KMS-11 (cell line): ENCODE data around the gene BSND.

Experiments used
- H2AFZ ChIP-seq: fragments of 200-600 bp; sonication (generic); 2 replicates; pipeline ENCODE4 v1.6.1; 2016; ENCODE audit warnings: antibody characterized with exemption, mixed run types, low read depth
- H3K27ac ChIP-seq: fragments of 200-600 bp; sonication (generic); 2 replicates; pipeline ENCODE4 v1.6.1; 2016; ENCODE audit warnings: mild to moderate bottlenecking, mixed run types
- H3K27me3 ChIP-seq: fragments of 200-600 bp; sonication (generic); 2 replicates; pipeline ENCODE4 v1.6.1; 2017; ENCODE audit warnings: mild to moderate bottlenecking, low read depth, mixed run types, moderate library complexity; ENCODE audit not compliant: insufficient read depth
- H3K36me3 ChIP-seq: fragments of 200-600 bp; sonication (generic); 2 replicates; pipeline ENCODE4 v1.6.1; 2017; ENCODE audit warnings: mild to moderate bottlenecking, mixed run types; ENCODE audit not compliant: insufficient read depth
- H3K4me1 ChIP-seq: fragments of 200-600 bp; sonication (generic); 2 replicates; pipeline ENCODE4 v1.6.1; 2016; ENCODE audit warnings: mild to moderate bottlenecking, low read depth, mixed run types; ENCODE audit not compliant: poor library complexity, severe bottlenecking
- H3K4me2 ChIP-seq: fragments of 200-600 bp; sonication (generic); 2 replicates; pipeline ENCODE4 v1.7.0; 2016; ENCODE audit warnings: mild to moderate bottlenecking, mixed run types
- H3K4me3 ChIP-seq: fragments of 200-600 bp; sonication (generic); IDR thresholded peaks from 2 replicates; pipeline ENCODE4 v1.6.1; 2017; ENCODE audit warnings: low read depth, low read length, mixed read lengths; ENCODE audit not compliant: insufficient read depth
- H3K79me2 ChIP-seq: fragments of 200-600 bp; sonication (generic); 2 replicates; pipeline ENCODE4 v1.6.1; 2016; ENCODE audit warnings: low read depth, mixed run types; ENCODE audit not compliant: insufficient read depth
- H3K9ac ChIP-seq: fragments of 200-600 bp; sonication (generic); 2 replicates; pipeline ENCODE4 v1.6.1; 2016; ENCODE audit warnings: mild to moderate bottlenecking, mixed run types
- H4K20me1 ChIP-seq: fragments of 200-600 bp; sonication (generic); 2 replicates; pipeline ENCODE4 v1.6.1; 2016; ENCODE audit warnings: mild to moderate bottlenecking, mixed run types; ENCODE audit not compliant: insufficient read depth
- CTCF ChIP-seq: fragments of 200-600 bp; sonication (generic); conservative IDR thresholded peaks from 2 replicates; pipeline ENCODE4 v1.6.1; 2017; ENCODE audit warnings: low read depth, mild to moderate bottlenecking, antibody characterized with exemption, low read length, moderate library complexity, mixed read lengths

Gene BSND

GRCh38 chr1:55010194-55010886 lies 11.6 kb downstream of the BSND start:
- H3K27me3 ChIP-seq: no peaks in the 10 kb centered on the region
- H3K4me2 ChIP-seq: no peak overlapping the region
- no peaks in the 10 kb centered on the region for H3K36me3 ChIP-seq
- H3K4me3 ChIP-seq: no peak overlapping the region
- H4K20me1 ChIP-seq: no peaks in the 10 kb centered on the region
- H3K9ac ChIP-seq: no peak overlapping the region
- no peaks in the 10 kb centered on the region for H3K4me1 ChIP-seq
- no peak overlapping the region for H3K27ac ChIP-seq
- no peak for TF ChIP-seq CTCF
- H3K79me2 ChIP-seq: no peaks in the 10 kb centered on the region
- H2AFZ ChIP-seq: no peak overlapping the region

- Histone ChIP-seq H3K4me1 (no peaks in the 10 kb centered on the region), H3K4me2 (no peak overlapping the region), H3K36me3 (no peaks in the 10 kb centered on the region), H4K20me1 (no peaks in the 10 kb centered on the region), H3K27ac (no peak overlapping the region), H3K9ac (no peak overlapping the region), H3K4me3 (no peak overlapping the region), H3K79me2 (no peaks in the 10 kb centered on the region), H2AFZ (no peak overlapping the region), H3K27me3 (no peaks in the 10 kb centered on the region)
- TF ChIP-seq CTCF: no peak
Observed at GRCh38 chr1:55010887-55011217, 12.1 kb downstream of the BSND start.

DNA sequence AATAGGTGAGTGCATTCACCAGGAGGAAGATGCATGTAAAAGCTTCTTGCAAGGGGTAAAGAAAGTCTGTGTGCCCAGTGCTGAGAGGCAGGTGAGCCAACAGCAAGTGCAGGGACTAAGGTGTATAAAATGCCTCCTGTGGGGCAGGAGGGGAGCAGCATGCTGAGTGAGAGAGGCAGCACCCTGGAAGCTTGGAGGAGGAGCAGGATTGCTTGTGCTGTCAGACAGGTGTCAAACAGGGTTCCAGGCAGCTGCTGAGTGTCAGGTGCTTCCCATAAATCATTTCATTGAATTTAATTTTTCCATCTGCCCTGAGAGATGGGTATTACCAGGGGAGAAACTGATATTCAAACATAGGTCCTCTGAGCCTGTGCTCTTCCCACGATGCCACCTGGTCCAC lies 13.9 kb downstream of the BSND start:
- Histone ChIP-seq H3K4me3 (no peak overlapping the region), H3K4me1 (no peaks in the 10 kb centered on the region), H3K4me2 (no peak overlapping the region), H2AFZ (no peak overlapping the region), H4K20me1 (no peaks in the 10 kb centered on the region), H3K9ac (no peak overlapping the region), H3K79me2 (no peaks in the 10 kb centered on the region), H3K27me3 (no peaks in the 10 kb centered on the region), H3K36me3 (no peaks in the 10 kb centered on the region), H3K27ac (no peak overlapping the region)
- TF ChIP-seq CTCF: no peak

- Histone ChIP-seq H4K20me1 (no peaks in the 10 kb centered on the region), H3K27me3 (no peaks in the 10 kb centered on the region), H3K79me2 (no peaks in the 10 kb centered on the region), H3K4me3 (no peak overlapping the region), H3K9ac (no peak overlapping the region), H3K4me1 (no peaks in the 10 kb centered on the region), H3K36me3 (no peaks in the 10 kb centered on the region), H2AFZ (no peak overlapping the region), H3K27ac (no peak overlapping the region), H3K4me2 (no peak overlapping the region)
- no peak for TF ChIP-seq CTCF
Observed at GRCh38 chr1:55015123-55015522, 16.4 kb downstream of the BSND start.
